GM10266 (cell line): ENCODE results near the gene PNLIPRP2.

Experiments used
- DNase-seq: peaks from one replicate; pipeline ENCODE4 v3.0.0; 2012; ENCODE audit errors: extremely low spot score
- CTCF ChIP-seq: IDR thresholded peaks from 2 replicates; pipeline ENCODE4 v1.5.1; 2012; ENCODE audit warnings: mild to moderate bottlenecking, low read depth; ENCODE audit not compliant: control insufficient read depth, insufficient read depth; ENCODE audit errors: missing control alignments

PNLIPRP2 gene

GRCh38 chr10:116688741-116689495, 68.2 kb downstream of the PNLIPRP2 start:
- no peak for TF ChIP-seq CTCF
- no peak for DNase-seq

DNA sequence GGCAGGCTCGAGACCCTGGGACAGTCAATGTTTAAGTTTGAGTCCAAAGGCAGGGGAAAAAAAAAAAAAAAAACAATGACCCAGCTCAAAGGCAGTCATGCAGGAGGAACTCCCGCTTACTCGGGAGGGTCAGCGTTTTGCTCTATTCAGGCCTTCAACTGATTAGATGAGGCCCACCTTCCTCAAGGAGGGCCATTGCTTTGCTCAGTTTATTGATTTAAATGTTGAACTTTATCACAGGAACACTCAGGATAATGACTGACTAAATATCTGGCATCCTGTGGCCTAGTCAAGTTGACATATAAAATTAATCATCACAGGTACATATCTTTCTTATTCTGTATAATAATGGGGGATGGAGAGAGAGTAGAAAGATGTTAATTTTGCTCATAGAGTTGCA, 69.0 kb downstream of the PNLIPRP2 start:
- no peak for TF ChIP-seq CTCF
- no peak for DNase-seq

GRCh38 chr10:116690356-116691322, 69.9 kb downstream of the PNLIPRP2 start:
- no peak for DNase-seq
- no peak for TF ChIP-seq CTCF

GRCh38 chr10:116691635-116692034, 70.9 kb downstream of the PNLIPRP2 start:
- TF ChIP-seq CTCF = no peak
- DNase-seq = no peak

DNA sequence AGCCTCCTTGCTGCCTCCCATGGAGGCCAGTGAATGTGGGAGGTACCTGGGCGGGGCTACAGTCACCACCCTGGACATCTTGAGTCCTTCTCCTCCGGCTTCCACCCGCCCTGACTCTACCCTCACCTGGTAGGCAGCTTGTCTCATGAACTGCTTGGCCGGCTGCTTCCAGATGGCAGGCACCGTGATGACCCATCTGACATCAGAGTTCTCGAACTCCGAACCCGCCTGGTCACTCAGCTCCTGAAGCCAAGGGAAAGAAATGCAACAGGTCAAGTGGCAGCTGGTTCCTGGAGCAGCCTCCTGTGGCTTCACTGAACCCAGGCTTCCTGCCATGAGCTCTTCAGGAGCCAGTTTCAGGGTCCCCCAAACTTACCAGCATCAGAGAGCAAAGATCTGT, 71.5 kb downstream of the PNLIPRP2 start:
- TF ChIP-seq CTCF = no peak
- no peak for DNase-seq

DNA sequence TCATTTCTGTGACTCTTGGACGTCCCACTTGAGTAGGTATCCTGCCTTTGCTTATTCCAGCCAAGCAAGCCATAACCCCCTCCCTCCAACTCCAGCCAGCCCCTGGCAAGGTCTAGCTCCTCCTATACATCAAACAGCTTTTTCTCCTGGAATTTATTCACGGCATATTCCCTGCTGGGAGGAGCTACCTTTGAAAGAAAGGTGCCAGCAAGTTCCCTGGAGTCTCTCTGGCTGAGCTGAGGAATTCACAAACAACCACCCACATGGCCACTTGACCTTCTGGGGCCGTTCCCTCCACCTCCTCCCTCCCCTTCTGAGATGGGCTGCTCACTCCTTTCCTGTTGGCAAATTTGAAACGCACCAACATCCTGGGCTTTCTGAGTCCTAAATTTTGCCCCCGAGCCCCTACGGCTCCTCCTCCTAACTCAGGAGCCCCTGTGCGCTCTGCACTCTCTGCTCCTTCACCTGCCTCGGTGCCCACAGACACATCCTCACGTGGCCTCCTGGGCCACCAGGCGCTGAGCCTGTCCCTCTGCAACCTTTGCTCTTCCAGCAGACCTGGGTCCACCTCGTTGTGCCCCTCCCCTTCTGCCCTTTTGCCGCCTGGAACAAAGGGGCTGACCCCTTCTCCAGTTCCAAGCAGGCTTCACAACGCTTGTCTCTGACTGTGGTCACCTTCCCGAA, 73.6 kb downstream of the PNLIPRP2 start:
- DNase-seq = no peak
- TF ChIP-seq CTCF = no peak
